Adrenal gland (tissue), 5 donors: ENCODE measurements around the gene RNF207.

Experiments used
- CTCF ChIP-seq, 6 experiments: fragments of 450-650 bp in 4 of 6; fragments of 200-600 bp in 2 of 6; sonication (generic) in 1 of 6; IDR thresholded peaks; 1 replicate in 5 of 6; 2 replicates in 1 of 6; pipeline versions ENCODE4 v1.5.1 to v1.8.0; 2016 to 2021; ENCODE audit warnings: antibody characterized with exemption in 6 of 6, mild to moderate bottlenecking in 2 of 6, moderate library complexity in 1 of 6
- POLR2A ChIP-seq, 2 donors: fragments of 450-650 bp; IDR thresholded peaks; one replicate each; pipeline ENCODE4 v1.6.1; 2017; ENCODE audit warnings: antibody characterized with exemption in 2 of 2, mild to moderate bottlenecking in 2 of 2, moderate library complexity in 1 of 2
- donor health status: DM: no; HTN: no; CAD: no.

- no peak for TF ChIP-seq CTCF (IDR thresholded peaks at IDR 0.05)
- no peak for TF ChIP-seq POLR2A (IDR thresholded peaks at IDR 0.05)
Measured at GRCh38 chr1:6162341-6162740, 43.6 kb upstream of the RNF207 start.
